PC-9 (cell line): ENCODE measurements around the gene ENPP6.

Experiments used
- CTCF ChIP-seq: fragments of 200-600 bp; sonication (generic); conservative IDR thresholded peaks from 2 replicates; pipeline ENCODE4 v1.6.1; 2017; ENCODE audit warnings: mixed run types, antibody characterized with exemption, mild to moderate bottlenecking, moderate library complexity
- EZH2 ChIP-seq: fragments of 200-600 bp; sonication (generic); IDR thresholded peaks from 2 replicates; pipeline ENCODE4 v1.8.0; 2017; ENCODE audit warnings: antibody characterized with exemption, low read depth

GRCh38 chr4:184100297-184100885, 117.3 kb downstream of the ENPP6 start:
- peak; percentile 83 for TF ChIP-seq CTCF
- no peak for TF ChIP-seq EZH2
